ENCODE measurements around the gene MYOM3.

The MYOM3 gene

GRCh38 chr1:24125456-24125855, 13.5 kb upstream of the MYOM3 start:
- Histone ChIP-seq H3K9me2 (ENCODE audit: low read depth, low read length) (no peaks in the 10 kb centered on the region), H3K4me1 (ENCODE audit: insufficient read depth, low read length, severe bottlenecking) (no peaks in the 10 kb centered on the region), H3F3A (ENCODE audit: insufficient read depth, low read length) (no peaks in the 10 kb centered on the region), H3K79me2 (ENCODE audit: insufficient read depth, low read length) (no peaks in the 10 kb centered on the region), H3K9ac (ENCODE audit: low read length) (no peak overlapping the region), H3K4me2 (ENCODE audit: low read length) (no peak overlapping the region), H3K9me3 (ENCODE audit: low read length) (peaks cover 4% of the 10 kb centered on the region; the same call in 1 of the 2 replicates), H2AFZ (ENCODE audit: low read length) (no peak overlapping the region), H3K27me3 (ENCODE audit: insufficient read depth, low read length) (peaks cover 4% of the 10 kb centered on the region; the same call in 1 of the 2 replicates), H3K27ac (ENCODE audit: low read depth, low read length, poor library complexity, severe bottlenecking) (no peak overlapping the region), H3K36me3 (ENCODE audit: insufficient read depth, low read length) (no peaks in the 10 kb centered on the region), H4K20me1 (ENCODE audit: insufficient read depth, low read length) (no peaks in the 10 kb centered on the region), H3K4me3 (ENCODE audit: low read depth, low read length, poor library complexity, severe bottlenecking) (no peak overlapping the region)
- TF ChIP-seq EZH2 (IDR thresholded peaks at IDR 0.05; ENCODE audit: borderline replicate concordance, low read length) (no peak), CTCF (IDR thresholded peaks at IDR 0.05; ENCODE audit: low read length) (no peak)

DNA sequence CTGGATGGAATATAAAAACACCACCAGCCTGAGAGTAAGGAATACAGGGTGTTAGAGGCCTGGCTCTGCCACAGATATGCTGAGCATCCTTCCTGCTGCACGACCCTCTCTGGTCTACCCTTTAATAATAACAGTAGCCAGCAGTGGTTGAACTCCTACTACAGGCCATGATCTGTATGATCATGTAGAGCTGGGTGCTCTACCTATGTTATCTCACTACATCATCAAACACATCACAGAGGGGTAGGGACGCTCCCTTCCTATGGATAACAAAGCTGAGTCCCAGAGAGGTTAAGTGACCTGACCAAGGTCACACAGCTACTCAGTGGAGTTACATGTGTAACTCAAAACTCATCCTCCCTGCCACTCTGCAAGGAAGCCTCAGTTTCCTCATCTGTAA, 13.0 kb upstream of the MYOM3 start:
- H3K27ac ChIP-seq (ENCODE audit: low read depth, low read length, poor library complexity, severe bottlenecking): no peak overlapping the region
- peaks cover 4% of the 10 kb centered on the region; the same call in 1 of the 2 replicates for H3K27me3 ChIP-seq (ENCODE audit: insufficient read depth, low read length)
- no peaks in the 10 kb centered on the region for H3F3A ChIP-seq (ENCODE audit: insufficient read depth, low read length)
- no peaks in the 10 kb centered on the region for H3K79me2 ChIP-seq (ENCODE audit: insufficient read depth, low read length)
- H3K9me2 ChIP-seq (ENCODE audit: low read depth, low read length): no peaks in the 10 kb centered on the region
- H3K9ac ChIP-seq (ENCODE audit: low read length): no peak overlapping the region
- H3K9me3 ChIP-seq (ENCODE audit: low read length): no peaks in the 10 kb centered on the region; the same call in 1 of the 2 replicates
- no peaks in the 10 kb centered on the region for H3K36me3 ChIP-seq (ENCODE audit: insufficient read depth, low read length)
- no peak for TF ChIP-seq CTCF (IDR thresholded peaks at IDR 0.05; ENCODE audit: low read length)
- TF ChIP-seq EZH2 (IDR thresholded peaks at IDR 0.05; ENCODE audit: borderline replicate concordance, low read length): no peak
- no peaks in the 10 kb centered on the region for H4K20me1 ChIP-seq (ENCODE audit: insufficient read depth, low read length)
- no peak overlapping the region for H2AFZ ChIP-seq (ENCODE audit: low read length)
- H3K4me1 ChIP-seq (ENCODE audit: insufficient read depth, low read length, severe bottlenecking): no peaks in the 10 kb centered on the region
- H3K4me2 ChIP-seq (ENCODE audit: low read length): no peak overlapping the region
- H3K4me3 ChIP-seq (ENCODE audit: low read depth, low read length, poor library complexity, severe bottlenecking): no peak overlapping the region

DNA sequence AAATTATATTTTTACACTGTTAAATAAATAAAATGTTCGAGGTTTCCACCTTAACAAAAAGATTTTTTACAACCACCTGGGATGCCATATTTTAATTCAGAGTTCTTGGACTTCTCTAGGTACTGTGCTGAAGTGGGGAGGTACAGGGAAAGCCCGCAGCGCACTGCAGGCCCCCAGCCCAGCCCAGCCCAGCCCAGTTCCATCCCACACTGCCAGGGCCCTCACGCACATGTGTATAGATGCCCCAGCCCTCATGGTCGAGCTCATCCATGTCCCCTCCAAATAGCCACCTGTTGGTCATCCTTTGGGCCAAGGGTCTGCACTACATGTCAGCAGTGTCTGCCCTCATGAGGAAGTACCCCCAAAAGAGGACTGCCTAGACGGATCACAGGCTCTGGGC, 11.7 kb upstream of the MYOM3 start:
- H3K9me2 ChIP-seq (ENCODE audit: low read depth, low read length): no peaks in the 10 kb centered on the region
- no peaks in the 10 kb centered on the region for H3F3A ChIP-seq (ENCODE audit: insufficient read depth, low read length)
- H3K27me3 ChIP-seq (ENCODE audit: insufficient read depth, low read length): 0 out of 2 replicates have a peak, but pooled peaks cover 8% of the 10 kb centered on the region
- H3K27ac ChIP-seq (ENCODE audit: low read depth, low read length, poor library complexity, severe bottlenecking): no peak overlapping the region
- no peak overlapping the region for H3K9ac ChIP-seq (ENCODE audit: low read length)
- H2AFZ ChIP-seq (ENCODE audit: low read length): no peak overlapping the region
- no peaks in the 10 kb centered on the region for H4K20me1 ChIP-seq (ENCODE audit: insufficient read depth, low read length)
- no peak overlapping the region for H3K4me2 ChIP-seq (ENCODE audit: low read length)
- no peaks in the 10 kb centered on the region for H3K79me2 ChIP-seq (ENCODE audit: insufficient read depth, low read length)
- H3K36me3 ChIP-seq (ENCODE audit: insufficient read depth, low read length): no peaks in the 10 kb centered on the region
- H3K4me1 ChIP-seq (ENCODE audit: insufficient read depth, low read length, severe bottlenecking): no peaks in the 10 kb centered on the region
- H3K9me3 ChIP-seq (ENCODE audit: low read length): no peaks in the 10 kb centered on the region
- no peak overlapping the region for H3K4me3 ChIP-seq (ENCODE audit: low read depth, low read length, poor library complexity, severe bottlenecking)
- no peak for TF ChIP-seq EZH2 (IDR thresholded peaks at IDR 0.05; ENCODE audit: borderline replicate concordance, low read length)
- no peak for TF ChIP-seq CTCF (IDR thresholded peaks at IDR 0.05; ENCODE audit: low read length)

Data from OCI-LY1 (cell line).